Natural killer cell (primary cell): Measurements from ENCODE around the gene GPR45. TPM values are rescaled to one million over a fixed set of nuclear protein-coding genes. Genes with fewer than 3 reads are reported as not detected.

Source experiments
- ATAC-seq, 3 donors: fragments of 150-1000 bp in 2 of 3; fragments of 200-7000 bp in 1 of 3; cut with Tn5 transposase; 1 replicate in 1 of 3; 2 replicates in 2 of 3; pipeline ENCODE4 v1.10.0; 2021; ENCODE audit warnings: mild to moderate bottlenecking in 2 of 3, moderate library complexity in 2 of 3
- DNase-seq, 2 donors: peaks; one replicate each; pipeline versions ENCODE4 v3.0.0 to v3.0.0-alpha.2; 2013 to 2021; ENCODE audit warnings: mixed read lengths in 1 of 2
- H3K27ac ChIP-seq: one replicate; pipeline ENCODE4 v1.5.1; 2013; ENCODE audit warnings: mild to moderate bottlenecking, low read length
- H3K27me3 ChIP-seq: one replicate; pipeline ENCODE4 v1.6.1; 2013; ENCODE audit warnings: low read length; ENCODE audit not compliant: control insufficient read depth, insufficient read depth
- H3K36me3 ChIP-seq: one replicate; pipeline ENCODE4 v1.6.1; 2013; ENCODE audit warnings: low read length; ENCODE audit not compliant: control insufficient read depth, insufficient read depth
- H3K4me1 ChIP-seq: one replicate; pipeline ENCODE4 v1.6.1; 2013; ENCODE audit warnings: low read length; ENCODE audit not compliant: control insufficient read depth, insufficient read depth
- H3K4me3 ChIP-seq: one replicate; pipeline ENCODE4 v1.5.1; 2013; ENCODE audit warnings: low read length
- H3K9me3 ChIP-seq: one replicate; pipeline ENCODE4 v1.6.1; 2013; ENCODE audit warnings: low read length; ENCODE audit not compliant: control insufficient read depth, insufficient read depth
- H3K27ac Mint-ChIP-seq, 2 donors: one replicate each; pipeline ENCODE4 v1.8.0; 2022; ENCODE audit warnings: mild to moderate bottlenecking in 2 of 2, mixed read lengths in 2 of 2, moderate library complexity in 1 of 2
- H3K27me3 Mint-ChIP-seq, 2 donors: one replicate each; pipeline ENCODE4 v1.8.0; 2022; ENCODE audit warnings: low read depth in 2 of 2, mixed read lengths in 2 of 2
- H3K36me3 Mint-ChIP-seq: one replicate; pipeline ENCODE4 v1.8.0; 2022; ENCODE audit warnings: mixed read lengths
- H3K4me1 Mint-ChIP-seq, 2 donors: one replicate each; pipeline ENCODE4 v1.8.0; 2022; ENCODE audit warnings: mixed read lengths in 2 of 2
- H3K4me3 Mint-ChIP-seq: one replicate; pipeline ENCODE4 v1.8.0; 2022; ENCODE audit warnings: mild to moderate bottlenecking, moderate library complexity, mixed read lengths
- H3K9me3 Mint-ChIP-seq, 2 donors: one replicate each; pipeline ENCODE4 v1.8.0; 2022; ENCODE audit warnings: mixed read lengths in 2 of 2
- WGBS: methylation state at CpG from one replicate; pipeline ENCODE4 v1.1.7; 2013; ENCODE audit warnings: missing lambda C conversion rate; ENCODE audit not compliant: insufficient coverage; 5-methylcytosine and 5-hydroxymethylcytosine counted together
- intact Hi-C: fragments of 100-400 bp; cut with micrococcal nuclease; formaldehyde crosslinking; loops from one replicate; pipeline ENCODE4 v1.14.2; 2022
- total RNA-seq, 4 donors: library from RNA; stranded (reverse); fragments of 120-200 nt in 1 of 4; gene quantifications; one replicate each; pipeline versions ENCODE4 v1.2.3 to v1.2.4, GENCODE V29; 2013 to 2022
- TF ChIP-seq, protein P1 (sequence below): fragments of 200-600 bp; IDR thresholded peaks from one replicate; pipeline ENCODE4 v1.8.0; 2022; ENCODE audit warnings: antibody characterized with exemption

The GPR45 gene
- total RNA-seq, 3 donors from 2014 or later (not counting 1 experiment from before 2014, with no cell fraction given), result not detected

- no peaks in the 10 kb centered on the region for H3K9me3 ChIP-seq
- H3K27ac ChIP-seq, result no peak overlapping the region
- ATAC-seq, result no peak
- Mint-ChIP-seq H3K9me3 (no peaks in the 10 kb centered on the region), H3K4me3 (no peak overlapping the region), H3K27me3 (no peaks in the 10 kb centered on the region), H3K4me1 (peaks cover 0 to 6% of the 10 kb centered on the region in 2 donors), H3K27ac (no peak overlapping the region), H3K36me3 (peaks cover 1% of the 10 kb centered on the region)
- no peaks in the 10 kb centered on the region for H3K27me3 ChIP-seq
- DNase-seq, result no peak
- no peaks in the 10 kb centered on the region for H3K4me1 ChIP-seq
- intact Hi-C loops, result no loop called here
- TF ChIP-seq, protein P1, sequence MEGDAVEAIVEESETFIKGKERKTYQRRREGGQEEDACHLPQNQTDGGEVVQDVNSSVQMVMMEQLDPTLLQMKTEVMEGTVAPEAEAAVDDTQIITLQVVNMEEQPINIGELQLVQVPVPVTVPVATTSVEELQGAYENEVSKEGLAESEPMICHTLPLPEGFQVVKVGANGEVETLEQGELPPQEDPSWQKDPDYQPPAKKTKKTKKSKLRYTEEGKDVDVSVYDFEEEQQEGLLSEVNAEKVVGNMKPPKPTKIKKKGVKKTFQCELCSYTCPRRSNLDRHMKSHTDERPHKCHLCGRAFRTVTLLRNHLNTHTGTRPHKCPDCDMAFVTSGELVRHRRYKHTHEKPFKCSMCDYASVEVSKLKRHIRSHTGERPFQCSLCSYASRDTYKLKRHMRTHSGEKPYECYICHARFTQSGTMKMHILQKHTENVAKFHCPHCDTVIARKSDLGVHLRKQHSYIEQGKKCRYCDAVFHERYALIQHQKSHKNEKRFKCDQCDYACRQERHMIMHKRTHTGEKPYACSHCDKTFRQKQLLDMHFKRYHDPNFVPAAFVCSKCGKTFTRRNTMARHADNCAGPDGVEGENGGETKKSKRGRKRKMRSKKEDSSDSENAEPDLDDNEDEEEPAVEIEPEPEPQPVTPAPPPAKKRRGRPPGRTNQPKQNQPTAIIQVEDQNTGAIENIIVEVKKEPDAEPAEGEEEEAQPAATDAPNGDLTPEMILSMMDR, result no peak
- H3K36me3 ChIP-seq, result peaks cover 51% of the 10 kb centered on the region
- H3K4me3 ChIP-seq, result no peak overlapping the region
- 97% methylated on average over 10 of the region's 10 CpGs for WGBS
Observed at GRCh38 chr2:105280281-105280680, 38.7 kb downstream of the GPR45 start.

- intact Hi-C loops, result no loop called here
- Mint-ChIP-seq H3K27me3 (no peaks in the 10 kb centered on the region), H3K4me1 (peaks cover 6% of the 10 kb centered on the region in 2 donors), H3K4me3 (no peak overlapping the region), H3K9me3 (no peaks in the 10 kb centered on the region), H3K36me3 (peaks cover 8% of the 10 kb centered on the region), H3K27ac (peak overlapping the region in 1 of 2 donors; percentile 31)
- DNase-seq (no peak), ATAC-seq (no peak)
- Histone ChIP-seq H3K27me3 (no peaks in the 10 kb centered on the region), H3K36me3 (peaks cover 50% of the 10 kb centered on the region), H3K4me1 (no peaks in the 10 kb centered on the region), H3K9me3 (no peaks in the 10 kb centered on the region), H3K4me3 (no peak overlapping the region), H3K27ac (no peak overlapping the region)
- TF ChIP-seq, protein P1, result no peak
- WGBS, result 93% methylated on average over 3 of the region's 4 CpGs
Observed at GRCh38 chr2:105283532-105283931, 42.0 kb downstream of the GPR45 start.

GRCh38 chr2:105287692-105288091, 46.1 kb downstream of the GPR45 start:
- Histone ChIP-seq H3K4me1 (no peaks in the 10 kb centered on the region), H3K27ac (no peak overlapping the region), H3K36me3 (peaks cover 51% of the 10 kb centered on the region), H3K27me3 (no peaks in the 10 kb centered on the region), H3K9me3 (no peaks in the 10 kb centered on the region), H3K4me3 (no peak overlapping the region)
- intact Hi-C loops, result no loop called here
- WGBS, result 58% methylated on average over 5 of the region's 5 CpGs
- Mint-ChIP-seq H3K27ac (no peak overlapping the region), H3K9me3 (no peaks in the 10 kb centered on the region), H3K36me3 (peaks cover 16% of the 10 kb centered on the region), H3K27me3 (no peaks in the 10 kb centered on the region), H3K4me3 (no peak overlapping the region), H3K4me1 (peaks cover 0 to 6% of the 10 kb centered on the region in 2 donors)
- ATAC-seq, result peak in 1 of 3 donors; percentile 38
- peak in 1 of 2 donors; percentile 58 for DNase-seq
- TF ChIP-seq, protein P1, result peak; percentile 28

GRCh38 chr2:105288133-105288532, 46.6 kb downstream of the GPR45 start:
- Histone ChIP-seq H3K4me1 (no peaks in the 10 kb centered on the region), H3K9me3 (no peaks in the 10 kb centered on the region), H3K27ac (no peak overlapping the region), H3K27me3 (no peaks in the 10 kb centered on the region), H3K36me3 (peaks cover 49% of the 10 kb centered on the region), H3K4me3 (no peak overlapping the region)
- TF ChIP-seq, protein P1, result no peak
- H3K9me3 Mint-ChIP-seq, result no peaks in the 10 kb centered on the region
- intact Hi-C loops, result no loop called here
- H3K36me3 Mint-ChIP-seq, result peaks cover 16% of the 10 kb centered on the region
- DNase-seq, result no peak
- 97% methylated on average over 7 of the region's 7 CpGs for WGBS
- H3K4me1 Mint-ChIP-seq, result peaks cover 0 to 6% of the 10 kb centered on the region in 2 donors
- H3K27ac Mint-ChIP-seq, result no peak overlapping the region
- H3K4me3 Mint-ChIP-seq, result no peak overlapping the region
- no peaks in the 10 kb centered on the region for H3K27me3 Mint-ChIP-seq
- ATAC-seq, result no peak
